Measurements from ENCODE around the gene POU3F2. TPM values are rescaled to one million over a fixed set of nuclear protein-coding genes. Genes with fewer than 3 reads are reported as not detected.

Gene POU3F2
- total RNA-seq, 4 donors from 2014 or later, result 0.08 TPM; not detected in 3

DNA sequence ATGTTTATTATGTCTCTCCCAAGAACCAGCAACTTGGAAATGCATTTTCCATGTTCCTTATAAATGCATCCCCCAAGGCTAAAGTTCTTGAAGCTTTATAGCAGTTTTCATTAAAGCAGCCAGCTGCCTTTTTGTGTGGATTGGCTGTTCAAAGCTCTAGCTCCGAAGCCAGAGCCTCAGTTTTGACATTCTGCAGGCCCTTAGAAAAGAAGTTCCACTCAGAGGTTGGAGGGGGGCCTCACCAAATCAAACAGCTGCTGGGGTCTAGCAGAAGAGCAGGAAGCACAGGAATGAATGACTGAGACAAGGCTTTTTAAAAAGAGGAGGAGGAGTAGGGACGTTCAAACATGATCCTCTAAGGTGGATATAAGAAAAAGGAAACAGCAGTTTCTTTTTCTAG lies 4.2 kb upstream of the POU3F2 start:
- TF ChIP-seq EP300 (IDR thresholded peaks at IDR 0.05), result no peak
- no peak for TF ChIP-seq POLR2A (IDR thresholded peaks at IDR 0.05)
- TF ChIP-seq, protein P1, sequence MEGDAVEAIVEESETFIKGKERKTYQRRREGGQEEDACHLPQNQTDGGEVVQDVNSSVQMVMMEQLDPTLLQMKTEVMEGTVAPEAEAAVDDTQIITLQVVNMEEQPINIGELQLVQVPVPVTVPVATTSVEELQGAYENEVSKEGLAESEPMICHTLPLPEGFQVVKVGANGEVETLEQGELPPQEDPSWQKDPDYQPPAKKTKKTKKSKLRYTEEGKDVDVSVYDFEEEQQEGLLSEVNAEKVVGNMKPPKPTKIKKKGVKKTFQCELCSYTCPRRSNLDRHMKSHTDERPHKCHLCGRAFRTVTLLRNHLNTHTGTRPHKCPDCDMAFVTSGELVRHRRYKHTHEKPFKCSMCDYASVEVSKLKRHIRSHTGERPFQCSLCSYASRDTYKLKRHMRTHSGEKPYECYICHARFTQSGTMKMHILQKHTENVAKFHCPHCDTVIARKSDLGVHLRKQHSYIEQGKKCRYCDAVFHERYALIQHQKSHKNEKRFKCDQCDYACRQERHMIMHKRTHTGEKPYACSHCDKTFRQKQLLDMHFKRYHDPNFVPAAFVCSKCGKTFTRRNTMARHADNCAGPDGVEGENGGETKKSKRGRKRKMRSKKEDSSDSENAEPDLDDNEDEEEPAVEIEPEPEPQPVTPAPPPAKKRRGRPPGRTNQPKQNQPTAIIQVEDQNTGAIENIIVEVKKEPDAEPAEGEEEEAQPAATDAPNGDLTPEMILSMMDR (IDR thresholded peaks at IDR 0.05), result no peak
- TF ChIP-seq POLR2AphosphoS5 (IDR thresholded peaks at IDR 0.05), result no peak
- ATAC-seq, result no peak
- Histone ChIP-seq H3K4me1 (peaks cover 0 to 65% (median 32%) of the 10 kb centered on the region in 3 donors), H3K4me3 (no peak overlapping the region), H3K27ac (no peak overlapping the region), H3K27me3 (peaks cover 96% of the 10 kb centered on the region), H3K36me3 (no peaks in the 10 kb centered on the region), H3K9me3 (no peaks in the 10 kb centered on the region)
- 23 to 25% methylated on average over 1 to 2 of the region's 2 CpGs for WGBS, 2 donors (ENCODE audit: low coverage in 1 of 2)

DNA sequence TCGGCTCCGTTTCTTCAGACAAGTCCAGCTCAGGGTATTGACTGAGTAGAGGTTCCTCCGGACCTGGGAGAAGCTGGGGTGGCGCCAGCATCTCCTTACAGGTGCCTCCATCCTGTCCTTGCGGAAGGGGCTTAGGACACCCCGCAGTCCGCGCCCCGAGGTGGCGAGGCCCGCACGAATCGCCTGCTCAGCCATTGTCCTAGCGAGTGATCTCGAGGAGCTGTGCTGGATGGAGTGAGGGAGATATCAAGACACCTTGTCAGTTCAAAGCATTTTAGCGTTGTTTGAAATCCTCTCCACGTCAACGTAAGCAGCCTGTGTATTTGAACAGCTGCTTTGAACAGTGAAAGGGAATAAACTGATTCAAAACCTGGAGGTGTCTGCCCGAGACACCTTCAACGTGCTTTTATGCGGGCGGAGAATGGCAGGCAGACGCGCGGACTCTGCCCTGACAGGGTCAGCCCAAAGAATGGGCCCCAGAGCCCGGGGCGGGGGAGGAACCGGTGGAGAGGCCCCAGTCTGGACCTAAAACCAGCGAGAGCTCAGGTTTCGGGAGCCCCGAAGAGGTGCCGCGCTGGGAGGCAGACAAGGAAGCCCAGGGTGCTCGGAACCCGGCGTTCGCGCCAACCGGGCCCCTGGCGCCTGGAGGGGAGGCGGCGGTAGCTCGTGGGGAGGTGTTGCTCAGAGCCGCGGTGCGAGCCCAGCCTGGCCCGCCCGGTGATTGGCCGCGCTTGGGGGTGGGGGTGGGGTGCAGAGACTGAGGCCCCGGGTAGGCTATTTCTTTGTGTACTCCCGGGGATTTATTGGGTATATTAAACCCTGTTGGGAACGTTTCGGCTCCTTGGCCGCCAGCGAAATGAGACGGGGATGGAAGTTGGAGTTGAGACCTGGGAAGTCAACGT lies 3.1 kb upstream of the POU3F2 start:
- Histone ChIP-seq H3K9me3 (no peaks in the 10 kb centered on the region), H3K27me3 (peaks cover 96% of the 10 kb centered on the region), H3K36me3 (no peaks in the 10 kb centered on the region), H3K4me1 (peaks cover 0 to 71% (median 41%) of the 10 kb centered on the region in 3 donors), H3K4me3 (no peak overlapping the region), H3K27ac (no peak overlapping the region)
- ATAC-seq, result no peak
- WGBS, 2 donors (ENCODE audit: low coverage in 1 of 2), result 14% methylated on average over 4 of the region's 58 CpGs; no CpG with 5 or more reads in 1 of the 2 donors
- no peak for TF ChIP-seq POLR2A (IDR thresholded peaks at IDR 0.05)

- Histone ChIP-seq H3K9me3 (no peaks in the 10 kb centered on the region), H3K4me1 (peaks cover 0 to 73% (median 41%) of the 10 kb centered on the region in 3 donors), H3K36me3 (no peaks in the 10 kb centered on the region), H3K27ac (no peak overlapping the region), H3K27me3 (peaks cover 96% of the 10 kb centered on the region), H3K4me3 (peak overlapping the region in 1 of 2 donors; percentile 64)
- 2 to 10% methylated on average over 6 to 10 of the region's 11 CpGs for WGBS, 2 donors (ENCODE audit: low coverage in 1 of 2)
- TF ChIP-seq POLR2A (IDR thresholded peaks at IDR 0.05) (no peak), EP300 (IDR thresholded peaks at IDR 0.05) (no peak), POLR2AphosphoS5 (IDR thresholded peaks at IDR 0.05) (no peak)
- TF ChIP-seq, protein P1 (IDR thresholded peaks at IDR 0.05), result no peak
- ATAC-seq, result no peak
These were observed 2.5 kb upstream of the POU3F2 start for GRCh38 chr6:98831959-98832283.

GRCh38 chr6:98832284-98833056 lies 1.9 kb upstream of the POU3F2 start:
- Histone ChIP-seq H3K27me3 (peaks cover 96% of the 10 kb centered on the region), H3K9me3 (no peaks in the 10 kb centered on the region), H3K36me3 (no peaks in the 10 kb centered on the region), H3K27ac (no peak overlapping the region), H3K4me3 (peak overlapping the region in 1 of 2 donors; percentile 64), H3K4me1 (peaks cover 0 to 67% (median 39%) of the 10 kb centered on the region in 3 donors)
- 0% methylated on average over 8 of the region's 59 CpGs; no CpG with 5 or more reads in 1 of the 2 donors for WGBS, 2 donors (ENCODE audit: low coverage in 1 of 2)
- TF ChIP-seq POLR2AphosphoS5 (IDR thresholded peaks at IDR 0.05) (no peak), EP300 (IDR thresholded peaks at IDR 0.05) (no peak), POLR2A (IDR thresholded peaks at IDR 0.05) (no peak)
- TF ChIP-seq, protein P1 (IDR thresholded peaks at IDR 0.05), result no peak
- ATAC-seq, result peak; percentile 3

GRCh38 chr6:98833057-98833306 lies 1.4 kb upstream of the POU3F2 start:
- peaks cover 96% of the 10 kb centered on the region for H3K27me3 ChIP-seq

More at GRCh38 chr6:98833057-98833306, 1.4 kb upstream of the POU3F2 start:
- H3K4me3 ChIP-seq, result peak overlapping the region; percentile 41 to 64
- ATAC-seq, result no peak
- WGBS, 2 donors (ENCODE audit: low coverage in 1 of 2), result 0% methylated on average over 5 of the region's 26 CpGs; no CpG with 5 or more reads in 1 of the 2 donors
- no peaks in the 10 kb centered on the region for H3K9me3 ChIP-seq
- H3K36me3 ChIP-seq, result no peaks in the 10 kb centered on the region
- no peak overlapping the region for H3K27ac ChIP-seq
- TF ChIP-seq, protein P1 (IDR thresholded peaks at IDR 0.05), result peak in 1 of 4 experiments; percentile 18
- no peak for TF ChIP-seq POLR2AphosphoS5 (IDR thresholded peaks at IDR 0.05)
- H3K4me1 ChIP-seq, result peaks cover 0 to 62% (median 34%) of the 10 kb centered on the region in 3 donors
